ENCODE data around the gene LAMC1. TPM values are rescaled to one million over a fixed set of nuclear protein-coding genes. Genes with fewer than 3 reads are reported as not detected.

The LAMC1 gene
- total RNA-seq, 1 experiment from 2014 or later = 95.5 TPM

GRCh38 chr1:183038333-183038866 lies 15.2 kb downstream of the LAMC1 start:
- POLR2A ChIA-PET (ENCODE audit: low non-redundant PET) = no interaction called here
- H3K4me3 ChIP-seq (ENCODE audit: low read depth, low read length, poor library complexity, severe bottlenecking) = no peak overlapping the region
- TF ChIP-seq EZH2 (IDR thresholded peaks at IDR 0.05; ENCODE audit: borderline replicate concordance, low read depth, low read length, poor library complexity, severe bottlenecking) = no peak
- intact Hi-C loops (cut with micrococcal nuclease; ENCODE audit: unreplicated experiment) = no loop called here
- no peak overlapping the region for H3K27ac ChIP-seq (ENCODE audit: low read depth, low read length, poor library complexity, severe bottlenecking)
- CTCF ChIA-PET = no interaction called here
- no peaks in the 10 kb centered on the region for H3K9me3 ChIP-seq (ENCODE audit: low read depth, low read length, poor library complexity, severe bottlenecking)
- no peaks in the 10 kb centered on the region for H3K27me3 ChIP-seq (replicated peaks; ENCODE audit: insufficient read depth, low read depth, low read length, poor library complexity)
- no peak for DNase-seq (ENCODE audit: low spot score)
- peaks cover 72% of the 10 kb centered on the region for H3K4me1 ChIP-seq (ENCODE audit: insufficient read depth, low read length, poor library complexity, severe bottlenecking)
- BruUV-seq (replicated peaks) = no TSS peak
- H3K36me3 ChIP-seq (ENCODE audit: insufficient read depth, low read length, poor library complexity, severe bottlenecking) = no peaks in the 10 kb centered on the region

GRCh38 chr1:183038913-183039312 lies 15.7 kb downstream of the LAMC1 start:
- ChIA-PET POLR2A (ENCODE audit: low non-redundant PET) (no interaction called here), CTCF (no interaction called here)
- intact Hi-C loops (cut with micrococcal nuclease; ENCODE audit: unreplicated experiment) = no loop called here

GRCh38 chr1:183039330-183039729 lies 16.1 kb downstream of the LAMC1 start:
- ChIA-PET POLR2A (ENCODE audit: low non-redundant PET) (no interaction called here), CTCF (no interaction called here)
- TF ChIP-seq CTCF (conservative IDR thresholded peaks at IDR 0.05; ENCODE audit: low read depth, low read length) (no peak), EZH2 (IDR thresholded peaks at IDR 0.05; ENCODE audit: borderline replicate concordance, low read depth, low read length, poor library complexity, severe bottlenecking) (no peak)
- no TSS peak for BruUV-seq (replicated peaks)
- DNase-seq (ENCODE audit: low spot score) = no peak
- Histone ChIP-seq H3K27ac (ENCODE audit: low read depth, low read length, poor library complexity, severe bottlenecking) (peak overlapping the region; percentile 98), H3K4me3 (ENCODE audit: low read depth, low read length, poor library complexity, severe bottlenecking) (peak overlapping the region; percentile 4), H3K9me3 (ENCODE audit: low read depth, low read length, poor library complexity, severe bottlenecking) (no peaks in the 10 kb centered on the region), H3K36me3 (ENCODE audit: insufficient read depth, low read length, poor library complexity, severe bottlenecking) (no peaks in the 10 kb centered on the region), H3K4me1 (ENCODE audit: insufficient read depth, low read length, poor library complexity, severe bottlenecking) (peaks cover 75% of the 10 kb centered on the region), H3K27me3 (replicated peaks; ENCODE audit: insufficient read depth, low read depth, low read length, poor library complexity) (no peaks in the 10 kb centered on the region)
- intact Hi-C loops (cut with micrococcal nuclease; ENCODE audit: unreplicated experiment) = no loop called here

More at GRCh38 chr1:183038913-183039312, 15.7 kb downstream of the LAMC1 start:
- Histone ChIP-seq H3K4me3 (ENCODE audit: low read depth, low read length, poor library complexity, severe bottlenecking) (no peak overlapping the region), H3K36me3 (ENCODE audit: insufficient read depth, low read length, poor library complexity, severe bottlenecking) (no peaks in the 10 kb centered on the region), H3K9me3 (ENCODE audit: low read depth, low read length, poor library complexity, severe bottlenecking) (no peaks in the 10 kb centered on the region), H3K27ac (ENCODE audit: low read depth, low read length, poor library complexity, severe bottlenecking) (peak overlapping the region; percentile 98), H3K27me3 (replicated peaks; ENCODE audit: insufficient read depth, low read depth, low read length, poor library complexity) (no peaks in the 10 kb centered on the region), H3K4me1 (ENCODE audit: insufficient read depth, low read length, poor library complexity, severe bottlenecking) (peaks cover 72% of the 10 kb centered on the region)
- no peak for DNase-seq (ENCODE audit: low spot score)
- BruUV-seq (replicated peaks) = no TSS peak
- TF ChIP-seq CTCF (conservative IDR thresholded peaks at IDR 0.05; ENCODE audit: low read depth, low read length) (no peak), EZH2 (IDR thresholded peaks at IDR 0.05; ENCODE audit: borderline replicate concordance, low read depth, low read length, poor library complexity, severe bottlenecking) (no peak)

GRCh38 chr1:183039985-183040447 lies 16.8 kb downstream of the LAMC1 start:
- DNase-seq (ENCODE audit: low spot score) = peak; percentile 98
- POLR2A ChIA-PET (ENCODE audit: low non-redundant PET) = interaction anchor here (0.7 kb wide), 1 partner anchor 30 kb away, joined by 3 read pairs; no protein-coding TSS in a partner anchor
- intact Hi-C loops (cut with micrococcal nuclease; ENCODE audit: unreplicated experiment) = loop anchor here (2.0 kb wide), 1 partner anchor 31 kb away; no protein-coding TSS in a partner anchor
- peak overlapping the region; percentile 98 for H3K27ac ChIP-seq (ENCODE audit: low read depth, low read length, poor library complexity, severe bottlenecking)
- H3K36me3 ChIP-seq (ENCODE audit: insufficient read depth, low read length, poor library complexity, severe bottlenecking) = no peaks in the 10 kb centered on the region
- H3K4me1 ChIP-seq (ENCODE audit: insufficient read depth, low read length, poor library complexity, severe bottlenecking) = peaks cover 82% of the 10 kb centered on the region
- CTCF ChIA-PET = no interaction called here
- H3K4me3 ChIP-seq (ENCODE audit: low read depth, low read length, poor library complexity, severe bottlenecking) = peak overlapping the region; percentile 23
- no peak for TF ChIP-seq CTCF (conservative IDR thresholded peaks at IDR 0.05; ENCODE audit: low read depth, low read length)
- no peak for TF ChIP-seq EZH2 (IDR thresholded peaks at IDR 0.05; ENCODE audit: borderline replicate concordance, low read depth, low read length, poor library complexity, severe bottlenecking)
- H3K27me3 ChIP-seq (replicated peaks; ENCODE audit: insufficient read depth, low read depth, low read length, poor library complexity) = no peaks in the 10 kb centered on the region
- no peaks in the 10 kb centered on the region for H3K9me3 ChIP-seq (ENCODE audit: low read depth, low read length, poor library complexity, severe bottlenecking)
- BruUV-seq (replicated peaks) = no TSS peak

Data from A673 (cell line).